ENCODE results near the gene BCLAF1. TPM values are rescaled to one million over a fixed set of nuclear protein-coding genes. Genes with fewer than 3 reads are reported as not detected.

Gene BCLAF1
- polyA plus RNA-seq, 1 donor from 2014 or later = 151 TPM

GRCh38 chr6:136324686-136325380 is 35.2 kb upstream of the BCLAF1 start:
- Histone ChIP-seq H3K4me3 (ENCODE audit: low read length) (peak overlapping the region; percentile 55), H3K27me3 (ENCODE audit: insufficient read depth, low read depth, low read length) (no peaks in the 10 kb centered on the region), H3K36me3 (ENCODE audit: insufficient read depth, low read length) (no peaks in the 10 kb centered on the region), H3F3A (ENCODE audit: insufficient read depth, low read length, poor library complexity, severe bottlenecking) (peaks cover 16% of the 10 kb centered on the region), H3K9me3 (ENCODE audit: low read length) (no peaks in the 10 kb centered on the region), H3K9me2 (ENCODE audit: insufficient read depth, low read length) (no peaks in the 10 kb centered on the region), H3K27ac (ENCODE audit: low read length) (peak overlapping the region; percentile 98), H2AFZ (ENCODE audit: low read depth, low read length) (peak overlapping the region; percentile 81), H3K79me2 (replicated peaks; ENCODE audit: insufficient read depth, low read length) (no peaks in the 10 kb centered on the region), H3K9ac (ENCODE audit: low read length) (peak overlapping the region; percentile 72), H4K20me1 (ENCODE audit: insufficient read depth) (no peaks in the 10 kb centered on the region), H3K4me2 (ENCODE audit: low read length) (peak overlapping the region; percentile 75)
- TF ChIP-seq CTCF (IDR thresholded peaks at IDR 0.05; ENCODE audit: poor library complexity, severe bottlenecking) = no peak
- peak; percentile 65 for TF ChIP-seq EP300 (conservative IDR thresholded peaks at IDR 0.05; ENCODE audit: poor library complexity, severe bottlenecking)
- peak; percentile 33 for TF ChIP-seq SMC3 (conservative IDR thresholded peaks at IDR 0.05; ENCODE audit: poor library complexity)
- peak; percentile 35 for TF ChIP-seq RAD21 (conservative IDR thresholded peaks at IDR 0.05)
- peak; percentile 84 for TF ChIP-seq REST (IDR thresholded peaks at IDR 0.05; ENCODE audit: borderline replicate concordance)
- peak; percentile 54 for TF ChIP-seq POLR2AphosphoS5 (IDR thresholded peaks at IDR 0.05)
- TF ChIP-seq EZH2 (IDR thresholded peaks at IDR 0.05; ENCODE audit: borderline replicate concordance, insufficient read depth, low read length, poor library complexity, severe bottlenecking) = no peak
- TF ChIP-seq TAF1 (IDR thresholded peaks at IDR 0.05; ENCODE audit: low read depth) = no peak
- TF ChIP-seq MXI1 (conservative IDR thresholded peaks at IDR 0.05; ENCODE audit: poor library complexity, severe bottlenecking) = no peak

GRCh38 chr6:136323431-136324112 is 33.9 kb upstream of the BCLAF1 start:
- H3K79me2 ChIP-seq (replicated peaks; ENCODE audit: insufficient read depth, low read length) = no peaks in the 10 kb centered on the region
- H3K4me2 ChIP-seq (ENCODE audit: low read length) = no peak overlapping the region
- H4K20me1 ChIP-seq (ENCODE audit: insufficient read depth) = no peaks in the 10 kb centered on the region
- H3F3A ChIP-seq (ENCODE audit: insufficient read depth, low read length, poor library complexity, severe bottlenecking) = peaks cover 16% of the 10 kb centered on the region
- TF ChIP-seq POLR2AphosphoS5 (IDR thresholded peaks at IDR 0.05) (peak; percentile 72), REST (IDR thresholded peaks at IDR 0.05; ENCODE audit: borderline replicate concordance) (no peak)
- no peaks in the 10 kb centered on the region for H3K9me3 ChIP-seq (ENCODE audit: low read length)
- H3K9me2 ChIP-seq (ENCODE audit: insufficient read depth, low read length) = no peaks in the 10 kb centered on the region
- peak overlapping the region; percentile 98 for H3K27ac ChIP-seq (ENCODE audit: low read length)
- H3K4me3 ChIP-seq (ENCODE audit: low read length) = no peak overlapping the region
- H3K27me3 ChIP-seq (ENCODE audit: insufficient read depth, low read depth, low read length) = no peaks in the 10 kb centered on the region
- H2AFZ ChIP-seq (ENCODE audit: low read depth, low read length) = no peak overlapping the region
- H3K36me3 ChIP-seq (ENCODE audit: insufficient read depth, low read length) = no peaks in the 10 kb centered on the region
- no peak overlapping the region for H3K9ac ChIP-seq (ENCODE audit: low read length)

Data from neural cell (in vitro differentiated cells).